ENCODE data around the gene TMEM30A.
A peak's percentile ranks its signal among the peaks of the same experiment; 100 is the strongest.

Gene TMEM30A

DNA sequence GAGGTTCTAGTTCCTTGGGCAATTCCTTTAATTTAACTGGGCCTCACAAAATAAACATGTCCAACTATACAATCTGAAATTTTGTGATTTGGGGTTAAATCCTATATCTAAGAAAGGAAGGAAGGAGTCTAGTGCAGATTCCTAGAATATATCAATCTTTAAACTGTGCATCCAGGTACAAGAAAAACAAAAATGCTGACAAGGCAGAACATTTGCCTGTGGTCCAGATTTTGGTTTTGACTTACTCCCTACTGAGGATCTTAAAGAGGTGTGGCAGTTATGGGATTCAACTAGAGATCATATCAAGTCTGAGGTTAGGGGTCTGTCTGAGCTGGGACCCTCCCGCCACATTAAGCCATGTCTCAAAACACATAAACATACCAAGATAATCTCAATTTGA is 23.3 kb downstream of the TMEM30A start:
- no peak for DNase-seq

DNA sequence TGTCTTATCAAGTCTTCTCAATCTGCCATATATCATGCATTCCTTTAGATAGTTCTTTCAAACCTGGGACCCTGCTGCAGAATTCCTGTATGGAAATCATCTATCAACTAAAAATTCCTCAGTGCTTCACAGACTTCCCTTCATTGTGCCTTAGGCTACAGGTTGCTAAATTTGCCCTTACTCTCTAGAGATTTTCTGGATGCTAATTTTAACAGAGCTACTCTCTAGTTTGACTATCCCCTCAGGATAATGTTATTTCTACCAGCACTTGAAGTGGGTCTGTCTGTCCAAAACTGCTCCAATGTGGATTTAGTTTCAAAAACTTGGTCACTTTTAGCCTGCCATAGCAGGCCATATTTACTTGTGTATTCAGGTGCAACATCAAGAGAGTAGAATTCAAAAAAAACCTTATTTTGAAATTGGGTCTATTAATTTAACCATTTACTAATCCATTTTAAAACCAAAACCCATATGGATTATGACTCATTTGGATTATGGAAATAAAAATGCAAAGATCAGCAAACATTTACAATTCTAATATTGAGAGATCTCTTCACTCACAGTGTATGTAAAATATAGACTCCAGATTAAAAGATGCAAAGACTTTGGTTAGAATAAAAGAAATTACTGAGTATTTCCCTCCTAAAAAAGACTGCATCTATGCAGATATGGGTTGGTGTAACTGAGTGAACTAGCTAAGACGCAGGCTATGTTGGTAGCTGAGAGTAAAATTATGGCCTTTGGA is 27.1 kb downstream of the TMEM30A start:
- DNase-seq: no peak

DNA sequence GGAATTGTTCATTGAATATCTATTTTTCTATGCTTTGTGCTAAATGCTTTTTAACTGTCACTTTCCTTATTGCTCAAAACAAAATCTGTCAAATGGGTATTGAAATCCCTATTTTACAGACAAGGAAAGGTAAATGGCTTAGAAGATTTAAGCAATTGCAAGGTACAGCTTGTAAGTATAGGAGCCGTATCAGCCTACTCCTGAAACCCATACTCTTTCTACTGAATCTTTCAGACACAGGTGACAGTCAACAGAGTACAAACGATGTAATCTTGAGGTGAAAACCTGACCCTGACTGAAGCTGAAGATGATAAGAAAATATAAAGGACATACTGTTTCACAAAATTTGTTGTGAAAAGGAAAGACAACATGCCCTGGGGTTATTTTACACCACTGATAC is 34.0 kb downstream of the TMEM30A start:
- DNase-seq: no peak

DNA sequence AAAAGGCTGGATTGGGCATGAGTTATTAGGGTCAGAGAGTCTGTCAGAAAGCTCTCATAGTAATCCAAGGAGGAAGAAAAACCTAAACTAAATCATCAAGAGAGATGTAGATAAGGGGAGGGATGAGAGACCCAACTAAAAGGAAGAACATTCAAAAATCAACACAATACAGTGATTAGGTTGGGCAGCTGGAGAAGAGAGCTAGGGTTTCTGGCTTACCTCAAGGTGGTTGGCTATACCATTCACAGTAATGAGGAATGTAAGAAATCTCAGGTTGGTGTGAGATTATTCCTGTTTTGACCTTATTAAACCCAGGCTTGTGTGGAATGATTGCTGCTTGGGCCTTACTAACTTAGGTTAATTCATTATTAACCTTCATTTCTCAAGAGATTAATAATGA is 34.8 kb downstream of the TMEM30A start:
- DNase-seq: no peak

DNA sequence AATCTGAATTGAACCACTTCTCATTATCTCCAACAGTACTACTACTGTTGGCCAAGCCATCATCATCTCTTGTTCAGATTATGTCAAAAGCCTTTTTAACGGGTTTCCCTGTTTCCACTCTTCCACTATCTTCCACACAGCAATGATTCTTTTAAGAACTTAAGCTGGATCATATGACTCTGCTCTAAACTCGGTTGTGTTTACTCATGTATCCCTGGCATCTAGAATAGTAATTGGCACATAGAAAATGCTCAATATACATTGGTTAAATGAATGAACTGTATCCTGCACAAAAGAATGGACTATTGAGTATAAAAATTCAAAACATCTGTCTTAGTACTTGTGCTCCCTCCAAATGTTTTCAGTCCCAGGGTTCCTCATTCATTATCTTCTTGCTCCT is 38.2 kb downstream of the TMEM30A start:
- DNase-seq: no peak

DNA sequence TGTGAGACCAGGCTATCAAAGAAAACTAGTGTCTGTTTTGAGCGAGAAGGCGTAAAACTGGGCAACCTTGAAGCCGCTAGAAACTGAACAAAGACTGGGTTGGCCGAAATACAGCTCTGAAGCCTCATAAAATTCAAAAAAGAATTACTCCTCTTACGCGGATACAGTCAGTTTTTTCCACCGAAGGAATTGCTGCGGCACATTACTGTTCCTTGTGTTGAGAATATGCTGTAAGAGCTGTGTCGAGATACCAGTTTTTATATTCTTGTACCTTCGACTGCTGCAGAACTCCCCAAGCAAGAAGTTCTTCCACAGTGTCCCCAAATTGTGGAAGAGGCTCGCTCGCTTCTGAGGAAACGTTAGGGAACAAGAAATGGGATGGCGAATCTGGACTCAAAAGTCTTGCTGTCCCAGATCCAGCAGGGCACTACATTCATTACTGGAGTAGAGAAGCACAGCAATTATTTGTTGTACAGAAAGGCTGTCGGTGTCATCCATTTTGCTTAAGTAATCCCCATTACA is 40.5 kb downstream of the TMEM30A start:
- no peak for DNase-seq

DNA sequence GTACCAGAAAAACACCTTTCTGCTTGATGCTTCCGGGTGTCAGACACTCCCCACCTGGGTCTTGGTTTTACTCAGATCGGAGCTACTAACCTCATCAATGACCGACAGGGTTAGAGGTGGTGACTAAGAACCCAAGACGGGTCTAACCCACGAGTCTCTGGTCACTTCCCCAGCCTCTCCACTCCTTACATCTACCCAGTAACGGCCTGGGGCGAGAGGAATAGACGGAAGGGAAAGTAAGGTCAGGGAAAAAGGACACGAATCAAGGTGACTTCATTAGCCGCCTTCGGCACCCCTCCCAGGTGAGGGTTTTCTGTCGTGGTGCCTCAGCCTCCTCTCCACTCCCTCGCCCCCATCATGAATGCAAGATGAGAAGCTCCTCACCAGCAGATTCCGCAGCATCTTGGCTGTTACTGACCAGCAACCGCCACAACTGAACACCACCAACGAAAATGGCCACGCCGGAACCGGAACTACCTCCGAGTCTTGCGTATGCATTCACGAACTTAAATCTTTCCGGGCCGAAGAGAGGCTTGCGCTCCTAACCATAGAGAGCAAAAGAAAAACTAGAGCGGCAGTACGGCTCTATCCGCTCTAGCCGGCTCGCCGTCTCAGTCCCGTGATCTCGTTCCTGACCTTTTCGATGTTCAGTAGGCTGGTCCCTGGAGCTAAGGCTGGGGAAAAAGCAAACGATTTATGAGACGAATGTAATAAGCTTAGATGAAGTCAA is 41.1 kb downstream of the TMEM30A start, which contains the start of gene COX7A2:
Gene COX7A2, minus strand, starts transcription at position 469 of the 730 bp plus-strand sequence. Its CDS starts 67 bp downstream, at position 402.
- DNase-seq: peak; percentile 85

DNA sequence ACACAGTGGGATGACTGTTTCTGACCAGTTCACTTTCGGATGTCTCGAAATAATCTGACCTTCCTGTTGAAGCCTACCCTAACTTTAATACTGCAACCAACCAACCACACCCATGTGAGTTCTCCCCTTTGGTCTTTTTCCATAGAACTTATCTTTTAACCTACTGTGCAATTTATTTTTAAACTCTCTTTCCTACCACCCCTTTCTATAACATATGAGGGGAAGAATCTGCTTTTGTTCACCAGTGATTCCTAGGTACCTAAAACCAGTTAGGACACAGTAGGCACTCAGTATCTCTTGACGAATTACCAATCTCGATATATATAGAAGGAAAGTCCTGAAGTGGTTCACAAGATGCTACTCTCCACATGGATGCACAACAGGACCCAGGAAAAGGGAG is 48.0 kb downstream of the TMEM30A start:
- DNase-seq: no peak

DNA sequence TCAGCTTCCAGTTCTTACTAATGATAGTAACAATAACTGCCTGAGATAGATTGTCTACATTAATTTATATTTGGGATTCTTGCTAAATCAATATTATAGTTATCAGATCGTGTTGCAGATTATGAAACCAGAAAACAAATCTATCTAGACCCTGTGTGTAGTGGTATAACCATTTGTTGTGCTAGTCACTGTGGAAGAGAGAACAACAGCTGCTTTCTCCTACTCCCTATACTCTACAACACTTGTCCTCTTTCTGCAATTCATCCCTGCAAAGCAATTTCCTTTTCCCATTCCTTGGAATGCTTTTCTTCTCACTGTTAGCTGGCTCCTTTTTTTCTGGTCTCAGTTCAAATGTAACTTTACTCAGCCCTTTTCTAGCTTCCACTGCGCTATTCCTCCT is 49.3 kb downstream of the TMEM30A start:
- DNase-seq: no peak

DNA sequence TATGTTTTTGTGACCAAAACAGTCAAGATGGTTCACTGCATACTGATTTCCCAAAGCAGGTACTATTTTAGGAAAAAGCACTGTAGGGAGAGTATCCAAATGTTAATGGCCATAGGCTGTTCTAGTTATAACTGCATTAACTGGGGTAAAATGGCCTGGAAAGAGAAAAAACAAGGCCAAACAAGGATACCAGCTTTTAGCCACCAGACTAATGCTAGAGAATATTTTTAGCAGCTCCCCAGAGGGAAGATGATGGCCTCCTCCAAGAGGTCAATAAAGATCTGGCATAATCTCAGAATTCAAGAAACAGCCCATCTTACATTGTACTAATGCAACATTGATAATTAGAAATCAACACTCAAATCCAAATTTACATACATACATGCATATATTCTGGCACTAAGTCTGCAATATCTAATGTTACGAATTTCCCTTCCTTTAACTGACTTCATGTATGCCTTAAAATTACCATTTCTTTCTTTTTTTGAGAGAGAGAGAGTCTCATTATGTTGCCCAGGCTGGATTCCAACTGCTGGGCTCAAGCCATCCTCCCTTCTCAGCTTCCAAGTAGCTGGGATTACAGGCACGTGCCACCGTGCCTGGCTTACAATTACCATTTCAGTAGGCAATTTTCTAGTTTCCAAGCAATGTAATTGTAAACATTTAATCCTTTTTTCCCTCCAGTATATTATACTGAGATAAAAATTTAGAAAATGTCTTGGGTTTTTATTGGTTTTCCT is 50.3 kb downstream of the TMEM30A start:
- DNase-seq: no peak

DNA sequence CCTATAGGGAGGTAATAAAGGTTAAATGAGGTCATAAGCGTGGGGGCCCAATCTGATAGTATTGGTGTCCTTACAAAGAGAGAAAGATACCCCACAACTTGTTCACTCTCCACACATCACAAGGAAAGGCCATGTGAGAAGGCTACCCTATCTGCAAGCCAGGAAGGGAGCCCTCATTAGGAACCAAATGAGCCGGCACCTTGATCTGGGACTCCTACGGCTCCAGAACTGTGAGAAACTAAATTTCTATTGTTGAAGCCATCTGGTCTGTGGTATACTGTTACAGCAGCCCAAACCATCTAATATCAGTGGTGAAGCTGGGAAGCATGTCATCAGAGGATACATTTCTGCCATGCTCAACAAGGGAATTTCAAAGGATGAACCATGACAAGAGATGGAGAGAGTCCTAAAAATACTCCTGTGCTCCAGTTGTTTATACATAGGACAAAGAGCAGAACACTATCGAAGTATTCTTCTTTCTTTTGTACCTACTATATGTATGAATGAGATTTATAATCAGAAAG is 51.4 kb downstream of the TMEM30A start:
- DNase-seq: no peak

DNA sequence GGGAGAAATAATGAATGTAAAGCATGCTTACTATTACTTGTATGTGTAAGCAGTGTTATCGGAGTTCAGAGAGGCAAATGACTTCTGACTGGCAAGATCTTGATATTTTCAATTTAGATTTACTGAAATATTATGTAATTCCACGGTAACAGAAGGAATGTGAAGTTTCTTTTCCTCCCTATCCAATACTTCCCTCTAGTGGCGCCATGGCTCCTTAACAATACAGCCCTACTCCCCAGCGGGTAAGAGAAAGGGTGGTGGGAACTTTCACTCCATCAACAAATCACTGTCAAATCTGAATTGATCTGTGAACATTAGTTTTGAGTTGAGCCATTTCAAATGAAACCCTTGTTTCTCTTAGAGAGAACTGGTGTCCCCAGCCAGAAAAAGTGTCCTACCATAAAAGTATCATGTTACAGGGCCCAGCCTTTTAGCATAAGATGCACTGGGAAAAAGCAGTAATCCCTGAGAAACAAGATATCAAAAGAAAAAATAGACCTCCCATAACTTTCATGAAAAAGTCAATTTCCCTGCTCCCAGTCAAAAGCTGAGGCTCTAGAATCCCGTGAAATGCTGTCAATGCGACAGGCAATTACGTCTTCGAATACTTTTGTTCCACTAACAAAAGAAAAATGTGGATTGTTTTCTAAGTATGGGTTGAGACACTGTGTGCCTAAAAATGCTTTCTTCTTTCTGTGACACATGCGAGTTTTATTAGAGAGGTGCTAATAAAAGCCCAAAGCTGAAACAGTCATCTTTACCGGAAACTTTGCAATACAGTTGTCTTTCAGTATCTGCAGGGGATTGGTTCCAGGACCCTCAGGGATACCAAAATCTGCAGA is 53.9 kb downstream of the TMEM30A start:
- DNase-seq: no peak

DNA sequence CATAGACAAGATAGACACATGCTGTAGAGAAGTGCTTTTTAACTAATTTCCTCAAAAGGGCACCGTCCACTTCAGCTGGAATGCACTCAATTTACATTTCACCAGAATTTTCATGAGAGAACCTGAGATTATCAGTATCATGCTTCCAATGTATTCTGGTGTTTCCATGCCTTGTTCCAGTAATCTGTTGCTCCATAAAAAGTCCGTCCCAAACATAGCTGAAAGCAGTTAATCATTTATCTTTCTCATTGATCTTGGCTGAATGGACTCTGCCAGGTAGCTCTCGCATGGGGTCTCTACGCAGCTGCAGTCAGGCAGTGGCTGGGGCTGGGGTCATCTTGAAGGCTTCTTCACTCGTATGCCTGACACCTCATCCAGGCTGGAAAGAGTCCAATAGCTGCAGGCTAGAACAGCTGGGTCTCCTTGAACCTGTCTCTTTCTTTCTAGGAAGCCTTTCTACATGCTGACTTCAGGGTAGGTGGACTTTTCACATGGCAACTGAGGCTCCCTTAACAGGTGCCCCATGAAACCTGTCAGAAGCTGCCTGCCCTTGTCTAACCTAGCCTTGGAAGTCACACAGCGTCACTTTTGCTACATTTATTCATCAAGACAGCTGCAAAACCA is 60.2 kb downstream of the TMEM30A start:
- no peak for DNase-seq

DNA sequence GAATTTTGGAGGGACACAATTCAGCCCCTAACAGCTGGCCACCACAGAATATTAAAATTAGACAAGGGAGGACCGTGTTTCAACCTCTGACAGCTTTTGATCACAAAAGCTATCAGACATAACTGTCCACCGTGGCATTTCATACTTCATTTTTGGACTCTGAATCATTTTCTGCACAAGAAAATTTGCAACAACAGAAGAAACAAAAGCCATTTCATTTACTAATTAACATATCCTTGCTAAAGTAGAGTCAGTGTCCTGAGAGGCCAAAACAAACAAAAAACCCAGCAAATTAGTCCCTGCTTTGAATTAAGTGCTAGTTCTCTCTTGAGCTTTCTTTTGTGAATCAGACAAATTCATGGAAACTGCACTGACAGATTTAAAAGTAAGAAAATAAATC is 61.2 kb downstream of the TMEM30A start:
- DNase-seq: no peak

DNA sequence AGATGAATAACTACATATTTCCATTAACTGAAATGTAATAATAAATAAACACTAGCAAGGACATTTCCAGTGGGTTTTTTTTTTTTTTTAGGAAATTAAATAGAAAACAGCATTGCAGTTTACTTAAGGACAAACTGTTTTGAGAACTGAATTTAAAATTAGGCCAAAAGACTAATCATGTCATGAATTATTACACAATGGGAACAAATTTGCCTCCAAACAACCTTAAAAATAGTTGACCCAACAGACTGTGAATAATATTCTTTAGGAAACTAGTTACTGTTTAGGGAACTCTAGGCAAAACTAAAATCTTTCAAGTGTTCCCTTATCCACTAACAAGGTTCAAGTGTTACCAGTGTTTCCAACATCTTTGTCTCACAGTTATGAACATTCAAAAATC is 62.3 kb downstream of the TMEM30A start:
- no peak for DNase-seq

DNA sequence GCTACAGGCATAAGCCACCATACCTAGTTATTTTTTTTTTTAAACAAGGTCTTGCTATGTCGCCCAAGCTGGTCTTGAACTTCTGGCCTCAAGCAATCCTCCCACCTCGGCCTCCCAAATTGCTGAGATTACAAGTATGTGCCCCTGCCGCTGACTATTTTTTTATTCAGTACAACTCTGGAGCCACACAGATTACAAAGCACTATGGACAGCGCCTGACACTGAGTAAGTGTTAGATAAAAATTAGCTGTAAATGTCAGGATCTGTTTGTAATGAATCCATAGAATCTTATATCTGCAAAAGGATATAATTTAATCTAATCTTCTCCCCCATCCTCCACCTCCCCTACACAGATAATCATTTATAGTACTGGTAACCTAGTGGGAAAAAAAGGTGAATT is 63.5 kb downstream of the TMEM30A start:
- DNase-seq: no peak

DNA sequence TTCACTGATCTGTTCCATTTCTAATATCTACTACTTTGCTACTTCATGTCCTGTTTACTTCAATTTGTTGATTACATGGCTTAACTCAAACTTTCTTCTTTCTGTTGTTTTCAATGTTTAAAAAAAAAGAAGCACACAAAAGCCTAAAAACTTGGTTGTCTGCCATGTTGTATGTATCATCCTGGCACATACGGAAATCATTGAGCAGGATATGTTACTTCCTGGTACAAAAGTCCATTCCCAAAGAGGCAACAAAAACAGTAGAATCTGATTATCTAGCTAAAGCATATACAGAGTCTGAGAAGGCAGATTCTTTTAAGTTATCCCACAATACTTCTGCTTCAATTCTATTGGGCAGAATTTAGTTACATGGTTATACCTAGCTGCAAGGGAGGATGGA is 64.2 kb downstream of the TMEM30A start:
- no peak for DNase-seq

DNA sequence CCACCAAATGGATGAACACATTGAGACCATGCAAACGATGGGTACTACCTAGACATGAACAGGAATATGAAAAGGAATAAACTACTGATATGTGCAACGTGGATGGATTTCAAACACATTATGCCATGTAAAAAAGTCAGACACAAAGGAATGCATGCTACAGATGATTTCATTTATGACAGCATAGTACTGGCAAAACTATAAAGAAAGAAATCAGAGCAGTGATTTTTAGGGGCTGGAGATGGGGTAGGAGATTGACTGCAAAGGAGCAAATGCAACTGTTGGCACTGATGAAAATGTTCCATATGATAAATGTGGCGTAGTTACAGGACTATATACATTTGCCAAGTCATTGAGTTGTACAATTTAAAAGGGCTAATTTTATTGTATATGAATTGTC is 65.3 kb downstream of the TMEM30A start:
- no peak for DNase-seq

DNA sequence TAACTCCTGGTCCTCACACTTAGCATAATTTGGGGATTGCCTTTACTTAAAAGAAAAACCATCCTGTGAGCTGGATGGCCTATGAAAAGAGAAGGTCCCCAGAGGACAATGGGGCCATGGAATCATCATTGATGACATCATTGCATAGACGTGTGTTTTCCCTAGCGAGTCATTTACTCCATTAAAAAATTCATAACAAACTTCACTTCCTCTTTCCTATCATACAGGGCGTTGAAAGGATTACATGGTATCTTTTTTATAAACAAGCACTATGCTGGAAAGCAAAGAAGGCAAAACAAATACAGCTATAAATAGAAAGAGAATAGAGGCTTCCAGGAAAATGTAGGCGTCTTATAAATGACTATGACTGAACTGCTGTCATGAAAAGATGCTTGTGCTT is 67.4 kb downstream of the TMEM30A start:
- no peak for DNase-seq

DNA sequence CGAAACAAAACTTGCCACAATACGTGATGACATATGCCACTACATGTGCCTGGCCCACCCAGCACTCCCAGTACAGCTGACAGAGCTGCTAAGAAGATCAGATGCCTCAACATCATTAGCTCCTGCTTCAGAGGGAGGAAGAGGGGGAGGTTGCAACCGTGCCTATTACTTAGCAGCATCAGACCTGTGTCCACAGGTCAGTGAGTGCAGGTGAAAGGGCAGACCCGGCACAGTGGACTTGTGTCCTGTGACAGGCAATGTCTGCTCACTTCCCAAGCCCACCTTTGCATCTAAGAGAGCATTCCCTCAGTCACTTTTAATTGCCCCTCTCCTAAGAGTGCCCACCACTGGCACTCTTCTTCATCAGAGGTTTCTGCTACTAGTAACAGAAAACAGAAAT is 69.3 kb downstream of the TMEM30A start:
- no peak for DNase-seq

DNA sequence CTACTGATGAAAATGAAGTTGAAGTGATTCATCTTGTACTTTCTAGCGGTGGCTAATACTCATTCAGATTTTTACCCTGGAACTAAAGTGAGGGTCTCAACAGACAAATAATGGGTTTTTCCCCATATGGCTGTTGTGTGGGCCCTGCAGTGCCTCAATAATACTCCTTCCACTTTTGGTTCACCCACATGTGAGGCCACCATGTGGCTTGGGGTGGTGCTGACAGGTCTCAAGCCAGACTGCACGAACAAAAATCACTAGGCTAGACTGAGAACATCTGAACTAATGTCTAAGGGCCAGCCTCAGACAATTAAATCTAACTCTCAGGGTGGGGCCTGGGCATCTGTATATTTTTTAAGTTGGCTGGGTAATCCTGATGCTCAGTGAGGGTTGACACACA is 70.9 kb downstream of the TMEM30A start:
- no peak for DNase-seq

DNA sequence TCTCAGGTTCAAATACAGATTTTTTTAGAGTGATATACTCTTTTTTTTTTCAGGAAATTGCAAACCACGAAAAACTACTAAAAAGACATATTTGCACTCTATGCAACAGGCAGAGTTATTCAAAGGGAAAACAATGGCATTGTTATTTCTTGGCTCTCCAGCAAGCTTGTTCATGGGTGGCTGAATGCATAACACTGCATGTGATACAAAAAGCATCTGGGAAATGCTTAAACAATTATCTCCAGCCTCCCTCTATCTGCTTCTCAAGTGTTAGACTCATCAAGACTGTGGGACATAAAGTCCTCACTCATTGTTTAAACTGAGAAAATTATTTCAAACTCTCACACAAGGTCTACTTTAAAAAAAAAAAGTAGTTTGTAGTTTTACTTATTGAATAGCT is 71.5 kb downstream of the TMEM30A start:
- DNase-seq: no peak
